GM12878 (cell line): ENCODE results near the gene PDGFD. TPM values are rescaled to one million over a fixed set of nuclear protein-coding genes. Genes with fewer than 3 reads are reported as not detected.

ENCODE experiments used
- ATAC-seq: fragments of 200-7000 bp; cut with Tn5 transposase; 3 replicates; pipeline ENCODE4 v1.9.1; 2020; ENCODE audit warnings: mild to moderate bottlenecking, moderate library complexity
- BruUV-seq: library from RNA; stranded (reverse); fragments of 400-500 nt; replicated peaks from 2 replicates; lab custom pipeline; 2021; lab: Mats Ljungman, UMichigan
- CTCF ChIA-PET: fragments of 300-600 bp; sonication (Branson Sonifier 250); formaldehyde crosslinking; extraction: SDS; loops from one replicate; lab custom pipeline; 2021; ENCODE audit warnings: inconsistent platforms; lab: Yijun Ruan, JAX
- POLR2A ChIA-PET: fragments of 350-600 bp; formaldehyde crosslinking; extraction: SDS; loops from one replicate; lab custom pipeline; 2021; ENCODE audit warnings: inconsistent platforms; lab: Charles Lee
- RAD21 ChIA-PET: fragments of 300-600 bp; sonication (Branson Sonifier 250); formaldehyde crosslinking; loops from one replicate; lab custom pipeline; 2023; ENCODE audit warnings: antibody characterized with exemption; ENCODE audit not compliant: unreplicated experiment; lab: Charles Lee
- SMC1A ChIA-PET: fragments of 300-600 bp; sonication (Branson Sonifier 250); formaldehyde crosslinking; loops from one replicate; lab custom pipeline; 2023; ENCODE audit not compliant: unreplicated experiment, uncharacterized antibody; lab: Charles Lee
- DNase-seq: peaks from one replicate; pipeline ENCODE4 v3.0.0-alpha.2; 2011; ENCODE audit warnings: low read depth, low spot score
- FAIRE-seq: peaks from 3 replicates; lab custom pipeline; 2011; peaks lifted over from hg19 to GRCh38; lab: Jason Lieb, UNC
- H2AFZ ChIP-seq: 2 replicates; pipeline ENCODE4 v1.6.0; 2011; ENCODE audit warnings: low read depth, low read length, control low read depth; ENCODE audit not compliant: control insufficient read depth
- H3K27ac ChIP-seq: 2 replicates; pipeline ENCODE4 v1.5.1; 2011; ENCODE audit warnings: control low read depth; ENCODE audit not compliant: control insufficient read depth, insufficient read depth
- H3K27me3 ChIP-seq, 2 experiments: replicated peaks in 1 of 2; 2 replicates each; pipeline versions ENCODE4 v1.6.0 to v1.6.1; 2011; ENCODE audit warnings: low read length in 1 of 2; ENCODE audit not compliant: control insufficient read depth in 2 of 2, insufficient read depth in 2 of 2
- H3K36me3 ChIP-seq, 2 experiments: 2 replicates each; pipeline ENCODE4 v1.5.1; 2011; ENCODE audit warnings: low read length in 1 of 2; ENCODE audit not compliant: control insufficient read depth in 2 of 2, insufficient read depth in 2 of 2
- H3K4me1 ChIP-seq: 2 replicates; pipeline ENCODE4 v1.6.1; 2011; ENCODE audit warnings: mild to moderate bottlenecking, low read length, moderate library complexity, mixed read lengths; ENCODE audit not compliant: control insufficient read depth, insufficient read depth
- H3K4me2 ChIP-seq: 2 replicates; pipeline ENCODE4 v1.6.0; 2011; ENCODE audit warnings: control low read depth; ENCODE audit not compliant: control insufficient read depth, insufficient read depth
- H3K4me3 ChIP-seq: fragments of 200-600 bp; sonication (generic); 2 replicates; pipeline ENCODE4 v1.5.1; 2016
- H3K79me2 ChIP-seq: 2 replicates; pipeline ENCODE4 v1.6.0; 2011; ENCODE audit warnings: low read length; ENCODE audit not compliant: control insufficient read depth, insufficient read depth
- H3K9ac ChIP-seq: 2 replicates; pipeline ENCODE4 v1.8.0; 2011; ENCODE audit warnings: low read length, control low read depth, mixed read lengths; ENCODE audit not compliant: control insufficient read depth, insufficient read depth
- H3K9me3 ChIP-seq: replicated peaks from 3 replicates; pipeline ENCODE4 v1.5.1; 2011; ENCODE audit warnings: mild to moderate bottlenecking, low read length; ENCODE audit not compliant: control insufficient read depth, insufficient read depth
- H4K20me1 ChIP-seq: 2 replicates; pipeline ENCODE4 v1.6.0; 2011; ENCODE audit not compliant: control insufficient read depth, insufficient read depth
- ATF7 ChIP-seq: fragments of 450-650 bp; IDR thresholded peaks from 2 replicates; pipeline ENCODE4 v1.6.1; 2016; ENCODE audit warnings: low read depth, mild to moderate bottlenecking
- BACH1 ChIP-seq: fragments of 450-650 bp; IDR thresholded peaks from 2 replicates; pipeline ENCODE4 v1.6.1; 2017; ENCODE audit warnings: mild to moderate bottlenecking, borderline replicate concordance
- CHD1 ChIP-seq: IDR thresholded peaks from 2 replicates; pipeline ENCODE4 v1.6.1; 2012; ENCODE audit warnings: low read depth, low read length, improper control_type of control experiment
- CUX1 ChIP-seq: IDR thresholded peaks from 2 replicates; pipeline ENCODE4 v1.6.1; 2012; ENCODE audit warnings: improper control_type of control experiment, low read depth, low read length; ENCODE audit not compliant: insufficient replicate concordance
- E2F8 ChIP-seq: fragments of 450-650 bp; IDR thresholded peaks from 2 replicates; pipeline ENCODE4 v1.6.1; 2018; ENCODE audit warnings: mild to moderate bottlenecking, low read depth, moderate library complexity; ENCODE audit not compliant: partially characterized antibody
- FOXK2 ChIP-seq: fragments of 450-650 bp; IDR thresholded peaks from 2 replicates; pipeline ENCODE4 v1.6.1; 2017; ENCODE audit warnings: mild to moderate bottlenecking, moderate library complexity
- GATAD2B ChIP-seq: fragments of 450-650 bp; conservative IDR thresholded peaks from 2 replicates; pipeline ENCODE4 v1.6.1; 2017; ENCODE audit warnings: low read depth, mild to moderate bottlenecking, moderate library complexity
- KLF5 ChIP-seq: fragments of 450-650 bp; IDR thresholded peaks from 2 replicates; pipeline ENCODE4 v1.6.1; 2014; ENCODE audit warnings: mild to moderate bottlenecking; ENCODE audit not compliant: partially characterized antibody
- MEF2B ChIP-seq: fragments of 450-650 bp; IDR thresholded peaks from 2 replicates; pipeline ENCODE4 v1.6.1; 2018; ENCODE audit warnings: mild to moderate bottlenecking, moderate library complexity; ENCODE audit not compliant: partially characterized antibody, poor library complexity, severe bottlenecking
- MTA3 ChIP-seq: IDR thresholded peaks from 2 replicates; pipeline ENCODE4 v1.6.1; 2012; ENCODE audit warnings: low read length, inconsistent platforms, borderline replicate concordance
- MXI1 ChIP-seq: fragments of 150-350 bp; IDR thresholded peaks from 2 replicates; pipeline ENCODE4 v1.6.1; 2011; ENCODE audit warnings: low read depth, mild to moderate bottlenecking, inconsistent platforms, low read length, improper control_type of control experiment
- SREBF2 ChIP-seq: IDR thresholded peaks from 2 replicates; pipeline ENCODE4 v1.6.1; 2012; ENCODE audit warnings: mild to moderate bottlenecking, low read length
- TARDBP ChIP-seq: IDR thresholded peaks from 2 replicates; pipeline ENCODE4 v1.6.1; 2016; ENCODE audit warnings: borderline replicate concordance
- ZBTB33 ChIP-seq: fragments of 450-650 bp; IDR thresholded peaks from 2 replicates; pipeline ENCODE4 v1.6.1; 2017; ENCODE audit warnings: mild to moderate bottlenecking
- WGBS: methylation state at CpG from one replicate; pipeline ENCODE4 v1.1.6; 2016; ENCODE audit warnings: low lambda C conversion rate; ENCODE audit not compliant: insufficient replicate concordance, insufficient coverage; ENCODE audit errors: missing lambda C conversion rate; 5-methylcytosine and 5-hydroxymethylcytosine counted together
- in situ Hi-C: fragments of 300-500 bp; cut with MboI; formaldehyde crosslinking; loops from 9 replicates; pipeline ENCODE4 v1.14.3; 2018; ENCODE audit warnings: mixed read lengths
- intact Hi-C: fragments of 100-400 bp; cut with micrococcal nuclease; formaldehyde crosslinking; loops from one replicate; pipeline ENCODE4 v1.14.2; 2022; ENCODE audit not compliant: unreplicated experiment
- polyA plus RNA-seq, 11 experiments: library from polyadenylated mRNA; depleted of rRNA in 4 of 11; unstranded in 6 of 11; stranded (reverse) in 5 of 11; fragments of >200 nt; fragmentation: Nextera tagmentation in 4 of 11; fragmentation: Illumina TruSeq in 1 of 11; extraction: Ambion mirVana in 4 of 11; extraction: Trizol in 1 of 11; gene quantifications; 1 replicate in 1 of 11; 2 replicates in 10 of 11; pipeline versions ENCODE4 v1.2.1 to v1.2.3, GENCODE V29; 2011 to 2016; ENCODE audit warnings: inconsistent platforms in 2 of 11, missing spikeins in 2 of 11, low read depth in 1 of 11
- total RNA-seq, 4 experiments: library from RNA; depleted of rRNA in 3 of 4; stranded (reverse); fragments of >200 nt in 3 of 4; fragmentation: Illumina TruSeq in 1 of 4; extraction: Trizol in 1 of 4; gene quantifications; 2 replicates each; pipeline versions ENCODE4 v1.2.1 to v1.2.3, GENCODE V29; 2013 to 2021

Gene PDGFD
- total and polyA plus RNA-seq, 10 of the 15 experiments (the other 5 are each of a cell fraction or from before 2014, with no cell fraction given), result 0.05 to 0.13 TPM; not detected in 8

GRCh38 chr11:104043678-104044239 is 120.2 kb downstream of the PDGFD start (continued):
- TF ChIP-seq CUX1, result no peak
- no peak for TF ChIP-seq MXI1
- no peak for TF ChIP-seq SREBF2
- no peak for TF ChIP-seq KLF5
- TF ChIP-seq BACH1, result no peak

- Histone ChIP-seq H3K4me1 (no peaks in the 10 kb centered on the region), H3K27me3 (no peaks in the 10 kb centered on the region), H3K4me2 (no peak overlapping the region), H3K4me3 (no peak overlapping the region), H3K27ac (no peak overlapping the region), H3K79me2 (no peaks in the 10 kb centered on the region), H4K20me1 (no peaks in the 10 kb centered on the region), H3K9me3 (no peaks in the 10 kb centered on the region), H3K36me3 (no peaks in the 10 kb centered on the region), H3K9ac (no peak overlapping the region), H2AFZ (no peak overlapping the region)
- intact Hi-C loops (no loop called here), in situ Hi-C loops (no loop called here)
- ChIA-PET SMC1A (interaction anchor here (0.6 kb wide), 1 partner anchor 111 kb away, joined by 3 read pairs; no protein-coding TSS in a partner anchor), RAD21 (no interaction called here), POLR2A (no interaction called here), CTCF (no interaction called here)
- no peak for FAIRE-seq
- BruUV-seq, result no TSS peak
- no peak for DNase-seq
- WGBS, result 25% methylated on average over 4 of the region's 4 CpGs
- ATAC-seq, result no peak
- TF ChIP-seq ATF7 (no peak), GATAD2B (no peak), E2F8 (no peak), ZBTB33 (no peak), TARDBP (no peak), CHD1 (no peak), FOXK2 (no peak), MEF2B (no peak), MTA3 (no peak)
Observed at GRCh38 chr11:104043142-104043541, 120.8 kb downstream of the PDGFD start.
